Renal pelvis (tissue), 4 donors: ENCODE results near the gene ACVR1B. TPM values are rescaled to one million over a fixed set of nuclear protein-coding genes. Genes with fewer than 3 reads are reported as not detected.

Source experiments
- DNase-seq: peaks from one replicate; pipeline ENCODE4 v3.0.0-alpha.2; 2013
- polyA plus RNA-seq, 3 donors: library from polyadenylated mRNA; unstranded; fragments of 120-200 nt; gene quantifications; one replicate each; pipeline ENCODE4 v1.2.1, GENCODE V29; 2013; ENCODE audit not compliant: insufficient read length in 3 of 3

The ACVR1B gene
- polyA plus RNA-seq, 3 donors, result 53.4 to 65.8 (median 58.7) TPM

GRCh38 chr12:51997136-51997535 lies 45.6 kb downstream of the ACVR1B start:
- no peak for DNase-seq

GRCh38 chr12:52003016-52003550 lies 51.6 kb downstream of the ACVR1B start:
- DNase-seq, result no peak

- DNase-seq, result no peak
These were observed 52.1 kb downstream of the ACVR1B start for GRCh38 chr12:52003591-52003990.

- DNase-seq, result peak; percentile 30
These were observed 52.6 kb downstream of the ACVR1B start for GRCh38 chr12:52004042-52004648.

GRCh38 chr12:52005218-52005902 lies 53.9 kb downstream of the ACVR1B start:
- no peak for DNase-seq

GRCh38 chr12:52005903-52006703 lies 54.6 kb downstream of the ACVR1B start:
- peak; percentile 34 for DNase-seq

- peak; percentile 62 for DNase-seq
These were observed 55.2 kb downstream of the ACVR1B start, which contains the start of gene TAMALIN for GRCh38 chr12:52006726-52007157. TSS of gene TAMALIN (plus strand) at chr12:52006946. CDS start at chr12:52007020, 74 bp downstream.

GRCh38 chr12:52007158-52007921 lies 55.8 kb downstream of the ACVR1B start:
- no peak for DNase-seq

GRCh38 chr12:52007982-52008510 lies 56.5 kb downstream of the ACVR1B start:
- no peak for DNase-seq

- DNase-seq, result no peak
These were observed 57.7 kb downstream of the ACVR1B start for GRCh38 chr12:52009081-52009751.

- peak; percentile 90 for DNase-seq
These were observed 58.7 kb downstream of the ACVR1B start for GRCh38 chr12:52010152-52010622.

GRCh38 chr12:52010692-52011601 lies 59.4 kb downstream of the ACVR1B start:
- no peak for DNase-seq

- DNase-seq, result no peak
These were observed 60.2 kb downstream of the ACVR1B start for GRCh38 chr12:52011602-52012214.

- DNase-seq, result no peak
These were observed 62.3 kb downstream of the ACVR1B start for GRCh38 chr12:52013626-52014310.

- DNase-seq, result no peak
These were observed 63.4 kb downstream of the ACVR1B start for GRCh38 chr12:52014567-52015530.

GRCh38 chr12:52015532-52016041 lies 64.1 kb downstream of the ACVR1B start:
- DNase-seq, result no peak
